HG03066 (cell line): ENCODE measurements around the gene NRP1.

ENCODE experiments used
- ATAC-seq: cut with Tn5 transposase; IDR thresholded peaks from one replicate; pipeline ENCODE4 v1.9.1; 2021; ENCODE audit warnings: low read depth; ENCODE audit not compliant: unreplicated experiment

NRP1 gene

GRCh38 chr10:33295851-33296250 is 38.6 kb downstream of the NRP1 start:
- ATAC-seq: no peak

GRCh38 chr10:33293531-33294170 is 40.8 kb downstream of the NRP1 start:
- no peak for ATAC-seq

DNA sequence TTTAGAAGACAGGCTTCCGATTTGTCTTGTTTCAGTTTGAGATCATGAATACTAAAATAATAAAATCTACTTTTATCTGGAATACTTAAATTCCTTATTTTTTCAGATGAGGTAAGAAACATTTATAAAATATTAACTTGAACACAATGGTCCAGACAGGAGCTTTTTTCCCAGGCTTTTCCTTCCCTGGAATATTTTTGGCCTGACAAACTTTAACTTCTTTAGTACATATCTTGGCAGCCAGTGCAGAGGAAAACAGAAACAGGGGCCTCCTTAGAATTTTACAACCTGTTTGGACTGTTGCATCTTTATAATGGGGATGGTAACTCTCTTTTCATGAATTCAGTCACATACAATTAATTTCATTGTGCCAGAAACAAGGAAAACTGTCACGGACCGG is 41.4 kb downstream of the NRP1 start:
- ATAC-seq: no peak

GRCh38 chr10:33291053-33291592 is 43.3 kb downstream of the NRP1 start:
- no peak for ATAC-seq

GRCh38 chr10:33290321-33291052 is 44.0 kb downstream of the NRP1 start:
- ATAC-seq: no peak

- ATAC-seq: no peak
Observed at GRCh38 chr10:33289776-33290175, 44.7 kb downstream of the NRP1 start.

GRCh38 chr10:33288127-33288526 is 46.3 kb downstream of the NRP1 start:
- ATAC-seq: no peak

- ATAC-seq: no peak
Observed at GRCh38 chr10:33287112-33287511, 47.4 kb downstream of the NRP1 start.

GRCh38 chr10:33286157-33286934 is 48.1 kb downstream of the NRP1 start:
- ATAC-seq: no peak

- ATAC-seq: no peak
Observed at GRCh38 chr10:33284945-33285344, 49.5 kb downstream of the NRP1 start.

GRCh38 chr10:33279811-33280602 is 54.5 kb downstream of the NRP1 start:
- ATAC-seq: no peak

DNA sequence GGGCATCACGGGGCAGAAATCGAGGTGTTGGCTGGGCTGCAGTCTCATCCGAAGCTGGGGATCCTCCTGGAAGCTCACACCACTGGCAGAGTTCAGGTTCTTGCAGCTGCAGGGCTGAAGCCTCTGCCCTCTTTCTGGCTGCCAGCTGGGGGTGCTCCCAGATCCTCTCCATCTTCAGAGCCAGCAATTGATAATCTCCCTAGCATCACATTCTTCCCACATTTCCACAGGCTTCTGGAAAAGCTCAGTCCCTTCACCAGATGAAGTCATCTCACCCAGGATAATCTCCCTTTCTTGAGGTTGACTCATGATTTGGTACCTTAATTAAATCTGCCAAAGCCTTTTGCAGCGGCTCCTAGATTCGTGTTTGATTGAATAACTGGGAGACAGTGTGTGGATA is 55.2 kb downstream of the NRP1 start:
- no peak for ATAC-seq

DNA sequence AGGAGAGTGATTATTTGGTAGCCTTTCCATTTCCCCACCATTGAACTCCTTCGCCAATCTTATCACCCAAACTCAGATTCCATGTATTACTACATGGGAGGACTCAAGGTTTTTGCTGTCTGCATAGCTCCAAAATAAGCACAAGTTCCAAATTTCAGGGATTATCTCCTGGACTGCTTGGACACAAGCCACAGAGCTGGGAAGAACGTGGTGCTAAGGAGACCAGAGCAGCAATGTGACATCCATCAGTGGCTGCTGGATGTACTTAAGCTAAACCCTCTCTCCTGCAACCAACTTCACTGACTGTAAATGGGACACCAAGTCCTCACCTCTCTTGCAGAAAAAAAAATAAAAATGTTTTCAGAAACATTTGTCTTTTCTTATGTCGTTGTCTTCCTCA is 56.3 kb downstream of the NRP1 start:
- ATAC-seq: no peak

GRCh38 chr10:33277135-33277536 is 57.3 kb downstream of the NRP1 start:
- no peak for ATAC-seq

DNA sequence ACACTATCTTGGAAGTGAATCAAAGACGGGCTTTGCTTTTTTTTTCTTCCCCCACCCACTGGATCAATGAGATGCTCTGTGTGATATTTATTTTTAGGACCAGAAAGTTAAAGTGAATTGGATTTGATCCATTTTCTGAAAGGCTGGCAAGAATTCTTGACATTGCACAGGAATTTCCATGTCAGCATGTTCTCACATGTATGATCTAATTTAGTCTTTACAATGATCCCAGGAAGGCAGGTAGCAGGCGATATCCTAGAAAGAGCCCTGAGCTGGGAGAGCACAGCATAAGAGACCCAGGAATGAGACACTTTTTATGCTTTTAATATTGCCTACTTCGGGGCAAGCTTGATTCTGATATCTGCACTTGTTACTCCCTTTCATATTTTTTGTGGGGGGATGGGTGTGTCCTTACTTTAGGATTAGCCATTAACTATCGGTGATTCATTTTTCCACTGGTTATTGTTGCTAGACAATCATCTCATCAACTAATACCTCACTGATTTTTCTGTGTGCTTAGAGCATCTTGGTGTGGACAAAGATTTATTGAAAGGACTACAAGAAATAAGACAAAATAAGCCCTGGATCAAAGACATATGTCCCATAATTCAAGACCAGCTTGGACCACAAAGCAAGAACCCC is 58.1 kb downstream of the NRP1 start:
- no peak for ATAC-seq

DNA sequence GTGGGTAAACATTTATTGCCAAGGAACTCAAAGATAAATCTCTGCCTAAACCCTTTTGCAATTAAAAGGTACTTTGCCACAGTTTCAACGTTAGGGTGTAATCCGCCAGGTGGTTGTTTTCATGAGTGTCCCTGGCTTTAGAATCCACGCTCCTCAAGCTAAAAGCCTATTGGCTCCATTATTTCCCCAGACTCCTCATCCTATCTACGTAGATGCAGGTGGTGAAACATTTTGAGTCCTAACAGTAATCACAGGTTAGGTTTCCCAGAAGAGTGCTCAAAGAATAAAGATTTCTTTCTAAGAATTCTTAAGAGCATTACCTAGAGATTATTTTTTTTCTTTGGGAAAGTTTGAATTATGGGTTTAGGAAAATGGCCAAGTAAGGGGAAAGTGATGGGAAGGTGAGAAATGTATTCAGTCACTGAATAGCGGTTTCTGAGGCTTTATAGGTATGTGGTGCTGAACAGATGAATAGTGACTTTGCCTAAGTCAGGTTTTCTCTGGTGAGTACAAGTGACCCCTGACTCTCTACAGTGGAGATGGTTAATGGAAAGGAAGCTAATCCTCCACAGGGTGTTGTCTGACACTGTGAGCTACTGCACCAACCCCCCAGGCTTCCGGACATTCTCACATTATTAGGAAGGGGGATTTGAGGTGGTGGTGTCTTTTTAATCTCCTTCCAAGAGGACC is 60.2 kb downstream of the NRP1 start:
- no peak for ATAC-seq

GRCh38 chr10:33273295-33274002 is 61.0 kb downstream of the NRP1 start:
- no peak for ATAC-seq

GRCh38 chr10:33272635-33273034 is 61.8 kb downstream of the NRP1 start:
- no peak for ATAC-seq
